ENCODE data around the gene BET1.

DNA sequence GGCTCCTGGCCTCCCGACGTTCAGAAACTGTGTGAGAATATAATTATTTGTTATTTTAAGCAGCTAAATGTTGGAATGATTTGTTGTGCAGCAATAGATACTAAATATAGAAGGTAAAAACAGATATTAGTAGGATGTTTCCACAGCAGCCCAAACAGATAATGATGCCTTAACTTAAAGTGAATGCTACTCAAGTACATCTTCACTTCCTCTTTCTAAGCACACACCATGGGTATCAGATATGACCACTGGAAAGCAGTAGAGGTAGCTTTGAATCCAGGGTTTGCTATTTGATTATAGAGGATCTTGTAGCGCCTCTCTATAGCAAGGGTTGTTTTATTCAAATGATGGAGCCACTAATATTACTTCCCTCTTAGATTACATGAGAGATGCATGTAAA is 38.2 kb upstream of the BET1 start:
- TF ChIP-seq, protein P1, sequence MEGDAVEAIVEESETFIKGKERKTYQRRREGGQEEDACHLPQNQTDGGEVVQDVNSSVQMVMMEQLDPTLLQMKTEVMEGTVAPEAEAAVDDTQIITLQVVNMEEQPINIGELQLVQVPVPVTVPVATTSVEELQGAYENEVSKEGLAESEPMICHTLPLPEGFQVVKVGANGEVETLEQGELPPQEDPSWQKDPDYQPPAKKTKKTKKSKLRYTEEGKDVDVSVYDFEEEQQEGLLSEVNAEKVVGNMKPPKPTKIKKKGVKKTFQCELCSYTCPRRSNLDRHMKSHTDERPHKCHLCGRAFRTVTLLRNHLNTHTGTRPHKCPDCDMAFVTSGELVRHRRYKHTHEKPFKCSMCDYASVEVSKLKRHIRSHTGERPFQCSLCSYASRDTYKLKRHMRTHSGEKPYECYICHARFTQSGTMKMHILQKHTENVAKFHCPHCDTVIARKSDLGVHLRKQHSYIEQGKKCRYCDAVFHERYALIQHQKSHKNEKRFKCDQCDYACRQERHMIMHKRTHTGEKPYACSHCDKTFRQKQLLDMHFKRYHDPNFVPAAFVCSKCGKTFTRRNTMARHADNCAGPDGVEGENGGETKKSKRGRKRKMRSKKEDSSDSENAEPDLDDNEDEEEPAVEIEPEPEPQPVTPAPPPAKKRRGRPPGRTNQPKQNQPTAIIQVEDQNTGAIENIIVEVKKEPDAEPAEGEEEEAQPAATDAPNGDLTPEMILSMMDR (IDR thresholded peaks at IDR 0.05): no peak
- no peak for TF ChIP-seq EZH2phosphoT487 (IDR thresholded peaks at IDR 0.05; ENCODE audit: borderline replicate concordance, low read depth)
- TF ChIP-seq NRF1 (IDR thresholded peaks at IDR 0.05; ENCODE audit: low read depth, low read length): no peak
- no peak for TF ChIP-seq SIN3A (IDR thresholded peaks at IDR 0.05; ENCODE audit: borderline replicate concordance, low read depth, low read length)
- TF ChIP-seq YY1 (IDR thresholded peaks at IDR 0.05; ENCODE audit: low read depth): no peak
- no peak for TF ChIP-seq TCF12 (IDR thresholded peaks at IDR 0.05)
- TF ChIP-seq RAD21 (IDR thresholded peaks at IDR 0.05; ENCODE audit: low read length): no peak
- no peak for TF ChIP-seq TEAD4 (IDR thresholded peaks at IDR 0.05; ENCODE audit: borderline replicate concordance, insufficient read depth)
- TF ChIP-seq GABPA (IDR thresholded peaks at IDR 0.05; ENCODE audit: low read depth): no peak
- no peak for TF ChIP-seq TAF1 (IDR thresholded peaks at IDR 0.05; ENCODE audit: borderline replicate concordance, low read depth, low read length)
- TF ChIP-seq EP300 (IDR thresholded peaks at IDR 0.05; ENCODE audit: borderline replicate concordance in 1 of 2, low read depth in 1 of 2, low read length in 1 of 2): no peak
- TF ChIP-seq, protein P2, sequence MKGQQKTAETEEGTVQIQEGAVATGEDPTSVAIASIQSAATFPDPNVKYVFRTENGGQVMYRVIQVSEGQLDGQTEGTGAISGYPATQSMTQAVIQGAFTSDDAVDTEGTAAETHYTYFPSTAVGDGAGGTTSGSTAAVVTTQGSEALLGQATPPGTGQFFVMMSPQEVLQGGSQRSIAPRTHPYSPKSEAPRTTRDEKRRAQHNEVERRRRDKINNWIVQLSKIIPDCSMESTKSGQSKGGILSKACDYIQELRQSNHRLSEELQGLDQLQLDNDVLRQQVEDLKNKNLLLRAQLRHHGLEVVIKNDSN (IDR thresholded peaks at IDR 0.05; ENCODE audit: borderline replicate concordance, low read depth): no peak
- TF ChIP-seq SMC3 (IDR thresholded peaks at IDR 0.05; ENCODE audit: low read depth, low read length): no peak
